Sciatic nerve (tissue), 2 donors: ENCODE results near the gene TMCO4. TPM values are rescaled to one million over a fixed set of nuclear protein-coding genes. Genes with fewer than 3 reads are reported as not detected.

Source experiments
- ATAC-seq: fragments of 200-7000 bp; cut with Tn5 transposase; one replicate; pipeline ENCODE4 v1.9.1; 2020; ENCODE audit warnings: mild to moderate bottlenecking, moderate library complexity
- DNase-seq: peaks from one replicate; pipeline ENCODE4 v3.0.0-alpha.2; 2020; ENCODE audit warnings: low spot score
- intact Hi-C: fragments of 100-400 bp; cut with DNase I; formaldehyde crosslinking; loops from one replicate; pipeline ENCODE4 v1.14.2; 2022
- total RNA-seq: library from RNA; stranded (reverse); fragmentation: NEBNext Ultra II Directional; extraction: Animal tissue kit (Norgen Biotek cat#: 25700); gene quantifications from one replicate; pipeline ENCODE4 v1.2.1, GENCODE V29; 2021
- donor health status: DM: no; HTN: no; CAD: no.
- donor health status: DM: no; HTN: no; CAD: no.

The TMCO4 gene
- total RNA-seq, 1 donor from 2014 or later: 23.0 TPM

DNA sequence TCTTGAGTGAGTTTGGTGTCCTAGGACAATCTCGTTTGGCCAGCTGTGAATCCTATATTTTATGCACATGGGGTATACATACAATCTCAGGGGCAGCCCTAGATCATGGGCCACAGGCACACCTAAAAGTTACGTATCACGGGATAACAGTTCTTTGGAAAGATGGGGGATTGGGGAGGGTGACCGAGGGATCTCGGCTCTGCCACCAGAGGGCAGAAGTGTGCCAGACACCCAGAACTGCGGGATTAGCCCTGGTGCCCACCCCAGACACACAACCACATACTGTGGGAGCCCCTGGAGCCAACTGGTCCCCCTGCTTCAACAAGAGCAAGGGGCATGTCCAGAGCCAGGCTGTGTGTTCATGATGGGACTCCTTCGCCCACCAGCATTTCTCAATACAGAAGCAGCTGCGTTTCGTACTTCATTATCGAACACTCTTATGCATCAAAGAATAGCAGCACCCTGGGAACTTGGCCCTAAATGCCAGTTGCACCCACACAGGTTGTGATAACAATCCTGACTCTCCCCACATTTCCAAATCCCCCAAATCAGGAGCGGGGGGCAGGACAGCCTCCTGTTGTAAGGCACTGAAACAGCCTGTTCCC is 37.4 kb downstream of the TMCO4 start:
- ATAC-seq: peak; percentile 56
- intact Hi-C loops: loop anchor here (10.0 kb wide), 1 partner anchor 53 kb away; the partner anchor contains the start of gene RNF186
- no peak for DNase-seq

GRCh38 chr1:19759740-19760089 is 40.0 kb downstream of the TMCO4 start:
- intact Hi-C loops: loop anchor here (10.0 kb wide), 1 partner anchor 55 kb away; the partner anchor contains the start of gene RNF186
- ATAC-seq (no peak), DNase-seq (no peak)

- DNase-seq (no peak), ATAC-seq (no peak)
- intact Hi-C loops: no loop called here
Measured at GRCh38 chr1:19758227-19758830, 41.4 kb downstream of the TMCO4 start.

DNA sequence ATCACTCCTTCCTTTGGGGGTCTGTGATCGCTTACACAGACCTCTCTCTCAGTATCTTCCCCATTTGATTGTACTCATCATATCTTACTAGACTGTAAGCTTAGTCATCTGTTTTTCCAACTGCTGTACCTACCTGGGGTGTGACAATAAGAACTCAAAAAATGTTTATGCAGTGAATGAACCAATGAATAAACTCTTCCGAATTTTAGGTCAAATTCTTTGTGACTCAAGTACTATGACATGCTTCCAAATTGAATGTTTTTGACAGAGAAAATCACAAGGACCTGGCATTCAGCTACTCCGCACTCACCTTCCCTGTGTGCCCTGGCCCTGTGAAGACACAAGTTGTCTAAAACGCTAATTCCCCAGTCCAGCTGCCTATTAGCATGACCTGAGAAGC is 42.1 kb downstream of the TMCO4 start:
- intact Hi-C loops: no loop called here
- no peak for ATAC-seq
- no peak for DNase-seq

DNA sequence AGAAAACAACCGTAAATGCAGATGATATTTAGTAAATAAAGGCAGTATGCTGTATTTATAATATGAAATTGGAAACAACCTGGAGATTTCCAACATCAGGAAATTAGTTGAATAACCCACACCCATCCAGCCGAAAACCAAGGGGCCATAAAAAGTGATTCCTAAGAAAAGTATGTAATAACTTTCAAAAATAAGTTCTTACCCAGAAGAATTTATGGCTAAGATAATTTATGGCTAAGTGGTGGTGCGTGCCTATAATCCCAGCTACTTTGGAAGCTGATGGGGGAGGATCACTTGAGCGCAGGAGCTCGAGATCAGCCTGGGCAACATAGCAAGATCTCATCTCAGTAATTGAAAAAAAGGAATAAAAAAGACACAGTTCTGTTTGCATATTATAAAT is 43.2 kb downstream of the TMCO4 start:
- intact Hi-C loops: no loop called here
- ATAC-seq (no peak), DNase-seq (no peak)

DNA sequence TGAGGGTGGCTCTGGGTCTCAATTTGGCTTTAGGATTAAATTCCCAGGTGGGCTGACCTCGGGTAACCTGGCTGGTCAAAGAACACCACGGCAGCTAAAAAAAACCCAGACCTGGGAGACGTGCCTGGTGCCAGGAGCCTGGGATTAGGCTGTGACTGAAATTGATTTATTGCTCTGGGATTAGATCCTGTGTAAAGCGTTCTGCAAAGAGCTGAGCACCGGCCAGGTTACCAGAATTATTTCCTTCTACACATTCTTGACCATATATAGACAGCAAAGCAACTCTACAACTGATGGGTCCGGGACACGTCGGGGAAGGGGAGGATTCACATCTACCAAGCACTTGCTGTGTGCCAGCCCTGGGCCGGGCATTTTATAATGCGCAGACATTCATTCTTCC is 45.2 kb downstream of the TMCO4 start:
- no peak for ATAC-seq
- DNase-seq: no peak
- intact Hi-C loops: no loop called here

GRCh38 chr1:19752083-19752696 is 47.5 kb downstream of the TMCO4 start:
- intact Hi-C loops: no loop called here
- DNase-seq (no peak), ATAC-seq (no peak)

DNA sequence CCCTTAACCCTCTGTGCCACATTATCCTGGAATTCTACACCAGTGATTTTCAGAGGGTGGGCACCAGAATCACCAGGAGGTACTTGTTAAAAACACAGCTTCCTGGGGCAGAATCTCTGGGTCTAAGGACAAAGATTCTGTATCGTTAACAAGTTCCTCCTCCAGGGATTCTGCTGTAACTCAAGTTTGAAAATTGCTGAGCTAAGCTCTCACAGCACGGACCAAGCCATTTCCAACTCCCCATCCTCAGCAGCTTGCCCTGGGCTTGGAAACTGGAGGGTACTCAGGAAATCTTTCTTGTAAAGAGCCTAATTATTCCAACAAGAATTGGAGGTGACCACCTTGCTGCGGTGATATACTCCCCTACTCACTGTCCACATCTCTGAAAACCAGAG is 48.8 kb downstream of the TMCO4 start:
- no peak for ATAC-seq

GRCh38 chr1:19750101-19750881 is 49.4 kb downstream of the TMCO4 start:
- ATAC-seq (no peak), DNase-seq (no peak)
- intact Hi-C loops: no loop called here

More for the DNA sequence above, 48.8 kb downstream of the TMCO4 start:
- intact Hi-C loops: no loop called here
- no peak for DNase-seq

DNA sequence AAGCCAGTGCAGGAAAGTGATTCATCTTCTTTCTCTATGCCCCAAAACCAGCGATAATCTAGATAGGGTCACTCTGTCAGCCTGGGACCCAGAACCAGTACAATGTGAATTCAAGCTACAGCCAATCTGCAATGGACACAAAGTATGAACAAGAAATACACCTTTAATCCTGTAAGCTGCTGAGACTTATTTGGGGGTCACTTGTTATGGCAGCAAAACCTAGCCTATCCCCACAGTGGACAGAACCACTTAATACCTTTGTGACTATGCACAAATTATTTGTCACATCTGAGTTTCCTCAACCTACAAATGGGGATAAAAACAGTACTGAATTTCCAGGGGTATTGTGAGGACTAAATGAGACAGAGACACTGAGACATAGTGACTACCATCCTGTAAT is 50.0 kb downstream of the TMCO4 start:
- ATAC-seq: no peak
- DNase-seq: no peak
- intact Hi-C loops: no loop called here

GRCh38 chr1:19747761-19748160 is 52.0 kb downstream of the TMCO4 start:
- intact Hi-C loops: no loop called here
- DNase-seq (no peak), ATAC-seq (no peak)

- ATAC-seq (no peak), DNase-seq (no peak)
- intact Hi-C loops: no loop called here
Measured at GRCh38 chr1:19744886-19745285, 54.8 kb downstream of the TMCO4 start.

DNA sequence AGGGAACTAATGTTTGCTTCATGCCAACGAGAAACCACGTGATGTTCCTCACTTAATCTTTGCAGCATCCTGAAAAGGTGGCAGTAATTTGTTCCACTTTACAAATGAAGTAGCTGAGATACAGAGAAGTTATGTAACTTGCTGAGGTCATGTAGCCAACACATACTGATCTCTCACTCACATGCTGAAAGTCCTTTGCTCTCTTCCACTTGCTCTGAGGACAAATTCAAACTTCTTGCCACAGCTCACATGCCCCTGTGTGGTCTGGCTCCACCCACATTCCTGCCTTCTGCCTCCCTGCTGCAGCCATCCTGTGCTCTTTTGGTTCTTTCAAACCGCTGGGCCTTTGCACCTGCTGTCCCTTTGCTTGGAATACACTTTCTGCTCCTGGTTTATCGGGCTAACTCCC is 55.4 kb downstream of the TMCO4 start:
- ATAC-seq: no peak
- no peak for DNase-seq
- intact Hi-C loops: no loop called here

GRCh38 chr1:19743793-19744192 is 55.9 kb downstream of the TMCO4 start:
- intact Hi-C loops: no loop called here
- DNase-seq (no peak), ATAC-seq (no peak)

GRCh38 chr1:19743180-19743579 is 56.5 kb downstream of the TMCO4 start:
- intact Hi-C loops: no loop called here
- DNase-seq: no peak
- no peak for ATAC-seq

DNA sequence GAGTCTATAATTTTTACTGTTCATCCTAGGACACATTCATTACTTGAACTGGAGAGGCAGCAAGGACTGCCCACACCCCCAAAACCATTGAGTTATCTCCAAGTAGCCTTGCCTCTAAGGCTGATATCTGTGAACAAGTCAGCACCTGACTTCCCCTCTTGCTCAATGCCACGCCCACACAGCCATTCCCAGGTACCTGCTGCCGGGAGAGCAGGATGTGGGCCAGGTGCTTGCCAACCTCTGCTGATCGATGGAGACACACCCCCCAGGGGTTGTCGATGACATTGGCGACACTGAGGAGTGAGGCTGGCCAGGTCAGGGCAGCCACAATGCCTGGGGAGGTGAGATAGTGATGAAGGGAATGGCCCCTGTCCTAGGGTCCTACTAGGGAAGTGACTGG is 60.1 kb downstream of the TMCO4 start:
- no peak for ATAC-seq
- intact Hi-C loops: no loop called here
- no peak for DNase-seq

- ATAC-seq (no peak), DNase-seq (no peak)
- intact Hi-C loops: no loop called here
Measured at GRCh38 chr1:19738669-19739068, 61.0 kb downstream of the TMCO4 start.

- intact Hi-C loops: no loop called here
- no peak for DNase-seq
- ATAC-seq: no peak
Measured at GRCh38 chr1:19738076-19738475, 61.6 kb downstream of the TMCO4 start.

DNA sequence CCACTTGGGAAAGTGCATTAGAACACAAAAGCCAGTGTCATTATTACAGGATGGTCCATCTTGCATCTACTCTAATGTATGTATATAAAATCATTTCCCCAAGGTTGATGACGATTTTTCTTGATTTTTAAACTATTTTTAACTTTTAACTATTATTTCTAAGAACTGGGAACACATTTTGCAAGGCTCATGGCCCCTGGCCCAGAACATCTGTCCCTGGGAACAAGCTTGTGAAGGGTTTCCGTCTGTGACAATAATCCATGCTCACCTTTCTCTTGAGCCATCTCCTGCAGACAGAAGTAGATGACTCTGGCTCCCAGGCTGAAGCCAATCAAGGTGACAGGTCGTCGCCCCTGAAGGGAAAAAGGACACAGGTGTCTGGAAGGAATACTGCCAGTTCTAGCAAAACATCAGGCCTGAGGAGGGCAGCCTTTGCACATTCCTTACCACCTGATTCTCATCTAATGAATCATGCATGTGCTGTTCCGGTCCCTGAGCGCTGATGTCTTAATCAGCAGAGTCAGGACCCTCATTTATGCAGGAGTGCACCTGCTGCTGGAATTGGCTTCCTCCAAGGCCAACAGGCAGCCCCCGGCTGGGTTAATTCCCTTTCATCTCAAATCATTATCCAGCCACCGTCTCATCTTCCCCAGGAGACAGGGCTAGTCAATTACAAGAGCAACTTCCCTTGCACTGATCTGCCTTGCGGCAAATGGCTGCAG is 62.5 kb downstream of the TMCO4 start:
- DNase-seq (no peak), ATAC-seq (no peak)
- intact Hi-C loops: no loop called here
